GM13976 (cell line): Measurements from ENCODE around the gene HPS3.

Experiments used
- DNase-seq: peaks from one replicate; pipeline ENCODE4 v3.0.0; 2012; ENCODE audit warnings: low spot score
- in situ Hi-C: fragments of 300-500 bp; cut with MboI; formaldehyde crosslinking; loops from one replicate; pipeline ENCODE4 v1.12.0; 2022; ENCODE audit warnings: low sequenced_read_pairs, mixed read lengths, inconsistent platforms; ENCODE audit not compliant: unreplicated experiment
- TF ChIP-seq, protein P1 (sequence below): IDR thresholded peaks from 2 replicates; pipeline ENCODE4 v1.5.1; 2012; ENCODE audit warnings: borderline replicate concordance, mild to moderate bottlenecking; ENCODE audit not compliant: insufficient read depth; ENCODE audit errors: extremely low read depth, missing control alignments, control extremely low read depth

HPS3 gene

GRCh38 chr3:149101154-149101553, 28.3 kb upstream of the HPS3 start:
- TF ChIP-seq, protein P1, sequence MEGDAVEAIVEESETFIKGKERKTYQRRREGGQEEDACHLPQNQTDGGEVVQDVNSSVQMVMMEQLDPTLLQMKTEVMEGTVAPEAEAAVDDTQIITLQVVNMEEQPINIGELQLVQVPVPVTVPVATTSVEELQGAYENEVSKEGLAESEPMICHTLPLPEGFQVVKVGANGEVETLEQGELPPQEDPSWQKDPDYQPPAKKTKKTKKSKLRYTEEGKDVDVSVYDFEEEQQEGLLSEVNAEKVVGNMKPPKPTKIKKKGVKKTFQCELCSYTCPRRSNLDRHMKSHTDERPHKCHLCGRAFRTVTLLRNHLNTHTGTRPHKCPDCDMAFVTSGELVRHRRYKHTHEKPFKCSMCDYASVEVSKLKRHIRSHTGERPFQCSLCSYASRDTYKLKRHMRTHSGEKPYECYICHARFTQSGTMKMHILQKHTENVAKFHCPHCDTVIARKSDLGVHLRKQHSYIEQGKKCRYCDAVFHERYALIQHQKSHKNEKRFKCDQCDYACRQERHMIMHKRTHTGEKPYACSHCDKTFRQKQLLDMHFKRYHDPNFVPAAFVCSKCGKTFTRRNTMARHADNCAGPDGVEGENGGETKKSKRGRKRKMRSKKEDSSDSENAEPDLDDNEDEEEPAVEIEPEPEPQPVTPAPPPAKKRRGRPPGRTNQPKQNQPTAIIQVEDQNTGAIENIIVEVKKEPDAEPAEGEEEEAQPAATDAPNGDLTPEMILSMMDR = no peak
- in situ Hi-C loops = loop anchor here (10.0 to 25.0 kb wide), 2 partner anchors 146 to 386 kb away; no protein-coding TSS in a partner anchor
- no peak for DNase-seq

GRCh38 chr3:149101641-149102040, 27.8 kb upstream of the HPS3 start:
- in situ Hi-C loops = loop anchor here (10.0 to 25.0 kb wide), 2 partner anchors 147 to 386 kb away; no protein-coding TSS in a partner anchor
- TF ChIP-seq, protein P1 = no peak
- no peak for DNase-seq

- in situ Hi-C loops = loop anchor here (10.0 to 25.0 kb wide), 2 partner anchors 150 to 383 kb away; no protein-coding TSS in a partner anchor
- no peak for DNase-seq
- TF ChIP-seq, protein P1 = no peak
These were observed 25.0 kb upstream of the HPS3 start for GRCh38 chr3:149104484-149104883.

DNA sequence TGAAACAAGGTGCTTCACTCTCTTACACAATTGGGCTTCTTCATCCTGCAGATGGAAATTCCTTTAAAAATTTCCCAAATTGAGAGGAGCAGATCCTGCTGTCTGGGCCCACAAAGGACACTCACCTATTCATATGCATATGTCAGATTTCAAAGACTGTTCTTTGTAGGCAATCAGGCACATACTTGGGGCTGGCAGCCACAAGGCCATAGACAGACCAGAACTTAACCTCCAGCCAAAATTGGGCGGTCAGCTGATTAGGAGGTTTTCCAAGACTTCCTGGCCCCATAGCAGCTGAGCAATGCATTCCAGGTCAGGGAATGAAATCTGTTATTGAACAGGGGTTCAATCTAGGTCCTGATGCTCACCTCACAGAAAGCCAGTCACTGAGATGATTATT, 15.0 kb upstream of the HPS3 start:
- in situ Hi-C loops = loop anchor here (25.0 kb wide), 1 partner anchor 373 kb away; no protein-coding TSS in a partner anchor
- DNase-seq = no peak
- TF ChIP-seq, protein P1 = no peak

DNA sequence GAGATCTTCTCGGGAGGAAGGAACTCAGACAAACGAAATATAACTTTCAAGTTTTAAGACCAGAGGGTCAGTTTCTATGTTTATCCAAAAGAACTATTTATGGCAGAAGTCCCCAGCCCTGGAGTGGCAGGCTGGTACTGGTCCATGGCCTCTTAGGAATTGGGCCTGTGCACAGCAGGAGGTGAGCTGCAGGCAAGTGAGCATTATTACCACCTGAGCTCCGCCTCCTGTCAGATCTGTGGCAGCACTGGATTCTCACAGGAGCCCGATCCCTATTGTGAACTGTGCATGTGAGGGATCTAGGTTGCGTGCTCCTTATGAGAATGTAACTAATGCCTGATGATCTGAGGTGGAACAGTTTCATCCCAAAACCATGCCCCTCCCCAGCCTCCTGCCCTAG, 14.3 kb upstream of the HPS3 start:
- TF ChIP-seq, protein P1 = no peak
- in situ Hi-C loops = loop anchor here (5.0 to 25.0 kb wide), 2 partner anchors 162 to 372 kb away; no protein-coding TSS in a partner anchor
- DNase-seq = no peak

GRCh38 chr3:149118724-149119123, 10.7 kb upstream of the HPS3 start:
- in situ Hi-C loops = loop anchor here (5.0 to 25.0 kb wide), 2 partner anchors 159 to 369 kb away; no protein-coding TSS in a partner anchor
- TF ChIP-seq, protein P1 = no peak
- DNase-seq = no peak
